ENCODE measurements around the gene KIAA1217.

KIAA1217 gene

DNA sequence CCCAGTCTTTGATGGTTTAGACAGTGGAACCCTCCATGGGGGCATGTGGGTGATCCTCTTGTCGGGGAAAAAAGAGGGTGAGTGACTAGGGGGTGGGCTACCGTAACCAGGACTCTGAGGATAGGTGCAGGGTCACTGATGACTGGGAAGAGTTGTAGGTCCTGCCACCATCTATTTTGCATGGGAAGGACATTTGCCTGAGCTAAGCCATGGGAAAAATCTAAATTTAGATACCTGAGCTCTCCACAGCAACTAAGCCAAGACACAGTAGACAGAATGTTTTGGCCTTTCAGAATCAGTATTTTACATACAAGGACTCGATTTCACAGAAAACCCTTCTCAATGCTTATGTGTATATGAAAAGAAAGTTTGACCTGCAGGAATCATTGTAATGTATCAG lies 52.7 kb downstream of the KIAA1217 start:
- Histone ChIP-seq H3K4me1 (ENCODE audit: control insufficient read depth, insufficient read depth, low read length, unreplicated experiment) (no peaks in the 10 kb centered on the region), H3K27ac (ENCODE audit: low read depth, low read length) (no peak overlapping the region), H2AFZ (ENCODE audit: low read length, unreplicated experiment) (no peak overlapping the region), H3K4me3 (ENCODE audit: low read depth, low read length) (no peak overlapping the region), H3K27me3 (ENCODE audit: insufficient read depth, low read length) (no peaks in the 10 kb centered on the region), H3K36me3 (ENCODE audit: insufficient read depth, low read length) (no peaks in the 10 kb centered on the region), H3K79me2 (ENCODE audit: control insufficient read depth, insufficient read depth, low read length, unreplicated experiment) (no peaks in the 10 kb centered on the region)

DNA sequence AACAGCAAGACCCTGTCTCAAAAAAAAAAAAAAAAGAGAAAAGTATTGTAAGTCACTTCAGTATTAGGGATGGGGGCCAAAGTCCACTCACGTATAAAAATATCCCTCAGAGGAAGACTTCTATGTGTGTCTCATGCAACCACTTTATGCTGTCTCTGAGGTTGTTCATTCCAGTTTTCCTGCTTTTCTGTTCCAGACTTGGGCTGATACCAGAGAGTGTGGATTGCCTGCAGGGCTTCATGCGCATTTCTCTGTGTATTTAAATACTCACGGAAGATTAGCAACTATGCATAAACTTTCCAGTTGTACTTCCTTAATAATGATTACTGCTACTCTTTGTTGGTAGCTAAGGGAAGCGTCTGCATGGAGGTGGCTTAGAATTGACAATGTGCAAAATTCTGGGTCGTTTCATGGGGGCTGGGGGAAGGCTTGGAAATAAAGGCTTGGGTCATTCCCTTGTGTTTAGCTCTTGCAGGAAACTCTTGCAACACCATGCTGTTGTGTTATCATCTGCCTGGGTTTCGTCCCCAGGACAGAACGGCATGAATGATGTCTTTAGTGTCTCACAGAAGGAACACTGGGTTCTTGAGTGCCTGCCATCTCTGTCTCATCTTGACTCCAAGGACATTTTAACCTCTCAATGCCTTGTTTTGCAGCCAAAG lies 54.1 kb downstream of the KIAA1217 start:
- Histone ChIP-seq H3K27ac (ENCODE audit: low read depth, low read length) (no peak overlapping the region), H3K27me3 (ENCODE audit: insufficient read depth, low read length) (no peaks in the 10 kb centered on the region), H3K79me2 (ENCODE audit: control insufficient read depth, insufficient read depth, low read length, unreplicated experiment) (no peaks in the 10 kb centered on the region), H3K4me3 (ENCODE audit: low read depth, low read length) (no peak overlapping the region), H3K4me1 (ENCODE audit: control insufficient read depth, insufficient read depth, low read length, unreplicated experiment) (no peaks in the 10 kb centered on the region), H2AFZ (ENCODE audit: low read length, unreplicated experiment) (no peak overlapping the region), H3K36me3 (ENCODE audit: insufficient read depth, low read length) (no peaks in the 10 kb centered on the region)

DNA sequence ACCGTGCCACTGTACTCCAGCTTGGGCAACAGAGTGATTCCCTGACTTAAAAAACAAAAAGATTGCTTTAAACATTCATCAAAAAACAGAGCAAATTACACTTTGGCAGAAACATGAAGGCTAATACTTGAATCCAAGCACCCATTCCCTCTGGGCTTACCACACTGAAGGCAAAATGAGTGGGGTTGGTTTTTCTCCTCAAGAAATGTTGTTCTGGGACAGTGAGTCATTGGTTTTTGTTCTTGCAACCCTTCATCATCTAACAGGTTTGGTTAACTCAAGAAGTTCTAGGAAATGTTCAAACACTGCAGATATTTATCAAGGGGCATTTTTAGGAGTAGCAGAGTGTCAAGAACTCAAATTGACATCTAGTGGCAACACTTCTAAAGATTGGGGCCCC lies 60.5 kb downstream of the KIAA1217 start:
- Histone ChIP-seq H3K27me3 (ENCODE audit: insufficient read depth, low read length) (no peaks in the 10 kb centered on the region), H2AFZ (ENCODE audit: low read length, unreplicated experiment) (no peak overlapping the region), H3K4me3 (ENCODE audit: low read depth, low read length) (no peak overlapping the region), H3K4me1 (ENCODE audit: control insufficient read depth, insufficient read depth, low read length, unreplicated experiment) (no peaks in the 10 kb centered on the region), H3K79me2 (ENCODE audit: control insufficient read depth, insufficient read depth, low read length, unreplicated experiment) (no peaks in the 10 kb centered on the region), H3K36me3 (ENCODE audit: insufficient read depth, low read length) (no peaks in the 10 kb centered on the region), H3K27ac (ENCODE audit: low read depth, low read length) (no peak overlapping the region)

DNA sequence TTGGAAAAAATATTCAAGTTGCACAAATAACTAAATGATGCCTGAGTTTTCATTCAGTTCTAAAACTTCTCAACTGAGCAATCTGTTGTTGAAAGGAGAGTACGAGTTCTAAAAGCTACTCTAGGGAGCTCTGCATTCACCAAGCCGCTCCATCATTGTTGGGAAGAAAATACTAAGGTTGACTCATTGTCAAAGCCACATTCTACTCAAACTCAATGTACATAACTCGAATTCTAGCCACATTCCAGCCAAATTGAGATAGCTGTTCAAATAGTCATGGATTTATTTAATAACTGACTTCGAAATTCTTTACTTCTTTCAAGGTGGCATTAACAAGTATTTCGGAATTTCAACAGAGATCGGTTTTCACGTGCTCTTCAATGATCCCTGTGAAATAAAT lies 63.4 kb downstream of the KIAA1217 start:
- Histone ChIP-seq H3K79me2 (ENCODE audit: control insufficient read depth, insufficient read depth, low read length, unreplicated experiment) (no peaks in the 10 kb centered on the region), H3K4me3 (ENCODE audit: low read depth, low read length) (no peak overlapping the region), H3K27me3 (ENCODE audit: insufficient read depth, low read length) (no peaks in the 10 kb centered on the region)

DNA sequence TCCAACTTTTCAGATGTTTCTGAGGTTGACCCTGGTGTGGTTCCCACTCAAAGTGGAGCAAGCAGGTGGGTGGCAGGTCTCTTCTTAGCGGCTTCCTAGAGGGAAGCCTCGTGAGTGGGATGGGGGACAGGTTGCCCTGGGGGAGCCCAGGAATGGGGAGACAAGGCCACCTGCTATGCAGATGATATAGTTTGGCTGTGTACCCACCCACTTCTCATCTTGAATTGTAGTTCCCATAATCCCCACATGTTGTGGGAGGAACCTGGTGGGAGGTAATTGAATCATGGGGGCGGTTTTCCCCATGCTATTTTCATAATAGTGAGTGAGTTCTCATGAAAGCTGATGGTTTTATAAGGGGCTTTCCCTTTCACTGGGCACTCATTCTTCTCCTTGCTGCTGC lies 68.3 kb downstream of the KIAA1217 start:
- Histone ChIP-seq H3K4me3 (ENCODE audit: low read depth, low read length) (no peak overlapping the region), H3K79me2 (ENCODE audit: control insufficient read depth, insufficient read depth, low read length, unreplicated experiment) (no peaks in the 10 kb centered on the region), H3K27me3 (ENCODE audit: insufficient read depth, low read length) (no peaks in the 10 kb centered on the region), H3K36me3 (ENCODE audit: insufficient read depth, low read length) (no peaks in the 10 kb centered on the region), H3K4me1 (ENCODE audit: control insufficient read depth, insufficient read depth, low read length, unreplicated experiment) (no peaks in the 10 kb centered on the region), H3K27ac (ENCODE audit: low read depth, low read length) (no peak overlapping the region), H2AFZ (ENCODE audit: low read length, unreplicated experiment) (no peak overlapping the region)

More for the DNA sequence above, 63.4 kb downstream of the KIAA1217 start:
- no peak overlapping the region for H2AFZ ChIP-seq (ENCODE audit: low read length, unreplicated experiment)
- H3K4me1 ChIP-seq (ENCODE audit: control insufficient read depth, insufficient read depth, low read length, unreplicated experiment), result no peaks in the 10 kb centered on the region
- H3K27ac ChIP-seq (ENCODE audit: low read depth, low read length), result no peak overlapping the region
- no peaks in the 10 kb centered on the region for H3K36me3 ChIP-seq (ENCODE audit: insufficient read depth, low read length)

DNA sequence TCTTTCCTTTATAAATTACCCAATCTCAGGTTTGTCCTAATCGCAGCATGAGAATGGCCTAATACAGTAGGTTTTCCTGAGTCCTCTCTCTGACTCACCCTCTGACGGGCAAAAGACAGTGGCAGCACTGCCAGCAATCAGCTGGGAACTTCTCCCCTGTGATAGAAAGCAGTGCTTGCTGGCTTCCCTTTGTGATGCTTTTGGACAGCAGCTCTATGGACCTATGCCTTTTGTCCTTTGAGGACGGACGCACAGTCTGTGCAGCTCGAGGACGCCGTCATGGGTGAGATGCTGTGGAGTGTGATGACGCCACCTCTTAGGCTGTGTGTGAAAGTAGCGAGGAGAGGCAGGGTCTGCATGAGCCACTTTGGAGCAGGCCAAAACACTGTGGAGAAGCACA lies 68.8 kb downstream of the KIAA1217 start:
- no peaks in the 10 kb centered on the region for H3K36me3 ChIP-seq (ENCODE audit: insufficient read depth, low read length)
- no peak overlapping the region for H3K27ac ChIP-seq (ENCODE audit: low read depth, low read length)
- H3K4me1 ChIP-seq (ENCODE audit: control insufficient read depth, insufficient read depth, low read length, unreplicated experiment), result no peaks in the 10 kb centered on the region

DNA sequence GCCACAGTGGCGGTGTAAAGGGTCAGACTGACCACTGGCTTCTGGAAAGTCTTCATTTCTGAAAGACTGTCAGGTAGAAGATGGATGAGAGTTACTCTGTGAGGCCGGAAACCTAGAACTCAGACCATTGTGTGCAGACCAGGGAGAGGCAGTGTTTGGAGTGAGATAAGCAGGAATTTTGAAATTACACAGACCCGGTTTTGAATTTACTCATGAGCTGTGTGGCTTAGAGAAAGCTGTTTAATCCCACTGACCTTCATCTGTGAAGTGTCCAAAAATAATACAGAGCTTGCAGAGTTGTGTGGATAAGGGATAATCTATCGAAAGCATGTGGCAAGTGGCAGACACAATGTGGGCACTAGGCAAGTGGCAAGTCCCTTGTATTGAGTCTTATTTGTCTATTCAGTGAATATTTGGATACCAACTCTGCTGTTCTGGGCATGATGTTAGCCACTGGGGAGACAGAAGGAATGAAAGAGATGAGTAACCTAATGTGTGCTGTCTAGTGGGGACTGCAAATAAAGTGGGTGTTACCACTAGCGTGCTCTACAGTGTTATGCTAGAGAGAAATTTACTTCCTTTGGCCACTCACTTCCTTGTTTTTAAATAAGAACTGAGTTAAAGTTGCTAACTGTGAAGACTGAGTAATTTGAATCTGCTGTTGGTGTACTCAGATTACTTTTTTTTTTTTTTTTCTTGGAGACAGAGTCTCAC lies 69.4 kb downstream of the KIAA1217 start:
- Histone ChIP-seq H3K27me3 (ENCODE audit: insufficient read depth, low read length) (no peaks in the 10 kb centered on the region), H2AFZ (ENCODE audit: low read length, unreplicated experiment) (no peak overlapping the region), H3K36me3 (ENCODE audit: insufficient read depth, low read length) (no peaks in the 10 kb centered on the region), H3K79me2 (ENCODE audit: control insufficient read depth, insufficient read depth, low read length, unreplicated experiment) (no peaks in the 10 kb centered on the region), H3K27ac (ENCODE audit: low read depth, low read length) (no peak overlapping the region), H3K4me1 (ENCODE audit: control insufficient read depth, insufficient read depth, low read length, unreplicated experiment) (no peaks in the 10 kb centered on the region), H3K4me3 (ENCODE audit: low read depth, low read length) (no peak overlapping the region)

More for the DNA sequence above, 68.8 kb downstream of the KIAA1217 start:
- H2AFZ ChIP-seq (ENCODE audit: low read length, unreplicated experiment), result no peak overlapping the region
- no peak overlapping the region for H3K4me3 ChIP-seq (ENCODE audit: low read depth, low read length)
- no peaks in the 10 kb centered on the region for H3K79me2 ChIP-seq (ENCODE audit: control insufficient read depth, insufficient read depth, low read length, unreplicated experiment)
- no peaks in the 10 kb centered on the region for H3K27me3 ChIP-seq (ENCODE audit: insufficient read depth, low read length)

GRCh38 chr10:24279166-24279565 lies 70.2 kb downstream of the KIAA1217 start:
- H3K79me2 ChIP-seq (ENCODE audit: control insufficient read depth, insufficient read depth, low read length, unreplicated experiment), result no peaks in the 10 kb centered on the region

GRCh38 chr10:24287559-24288195 lies 78.7 kb downstream of the KIAA1217 start:
- Histone ChIP-seq H2AFZ (ENCODE audit: low read length, unreplicated experiment) (no peak overlapping the region), H3K4me1 (ENCODE audit: control insufficient read depth, insufficient read depth, low read length, unreplicated experiment) (no peaks in the 10 kb centered on the region), H3K36me3 (ENCODE audit: insufficient read depth, low read length) (no peaks in the 10 kb centered on the region), H3K4me3 (ENCODE audit: low read depth, low read length) (no peak overlapping the region), H3K79me2 (ENCODE audit: control insufficient read depth, insufficient read depth, low read length, unreplicated experiment) (no peaks in the 10 kb centered on the region), H3K27ac (ENCODE audit: low read depth, low read length) (no peak overlapping the region), H3K27me3 (ENCODE audit: insufficient read depth, low read length) (no peaks in the 10 kb centered on the region)

More at GRCh38 chr10:24279166-24279565, 70.2 kb downstream of the KIAA1217 start:
- Histone ChIP-seq H3K36me3 (ENCODE audit: insufficient read depth, low read length) (no peaks in the 10 kb centered on the region), H3K4me3 (ENCODE audit: low read depth, low read length) (no peak overlapping the region), H2AFZ (ENCODE audit: low read length, unreplicated experiment) (no peak overlapping the region), H3K27me3 (ENCODE audit: insufficient read depth, low read length) (no peaks in the 10 kb centered on the region), H3K27ac (ENCODE audit: low read depth, low read length) (no peak overlapping the region), H3K4me1 (ENCODE audit: control insufficient read depth, insufficient read depth, low read length, unreplicated experiment) (no peaks in the 10 kb centered on the region)

GRCh38 chr10:24288581-24288980 lies 79.6 kb downstream of the KIAA1217 start:
- Histone ChIP-seq H3K27ac (ENCODE audit: low read depth, low read length) (no peak overlapping the region), H2AFZ (ENCODE audit: low read length, unreplicated experiment) (no peak overlapping the region), H3K4me1 (ENCODE audit: control insufficient read depth, insufficient read depth, low read length, unreplicated experiment) (no peaks in the 10 kb centered on the region), H3K36me3 (ENCODE audit: insufficient read depth, low read length) (no peaks in the 10 kb centered on the region), H3K79me2 (ENCODE audit: control insufficient read depth, insufficient read depth, low read length, unreplicated experiment) (no peaks in the 10 kb centered on the region), H3K27me3 (ENCODE audit: insufficient read depth, low read length) (no peaks in the 10 kb centered on the region), H3K4me3 (ENCODE audit: low read depth, low read length) (no peak overlapping the region)

DNA sequence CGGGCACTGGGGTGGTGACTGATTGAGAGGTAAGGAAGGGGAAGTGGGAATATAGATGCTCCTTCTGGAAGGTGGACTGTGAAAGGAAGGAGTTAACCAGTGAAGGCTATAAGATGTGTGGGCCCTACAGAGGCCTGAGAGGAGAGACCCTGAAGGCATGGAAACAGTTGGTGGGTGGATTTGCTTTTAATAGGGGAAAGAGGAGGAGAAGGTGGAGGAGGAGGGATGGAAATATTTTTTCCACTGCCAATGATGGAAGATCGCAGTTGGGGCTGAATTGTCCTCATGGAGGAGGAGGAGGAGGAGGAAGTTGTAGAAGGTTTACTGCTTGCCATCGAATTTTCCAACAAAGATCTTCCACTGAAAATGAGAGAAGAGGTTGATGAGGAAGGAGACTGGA lies 80.3 kb downstream of the KIAA1217 start:
- H3K79me2 ChIP-seq (ENCODE audit: control insufficient read depth, insufficient read depth, low read length, unreplicated experiment), result no peaks in the 10 kb centered on the region
- no peak overlapping the region for H3K27ac ChIP-seq (ENCODE audit: low read depth, low read length)
- H3K36me3 ChIP-seq (ENCODE audit: insufficient read depth, low read length), result no peaks in the 10 kb centered on the region
- H2AFZ ChIP-seq (ENCODE audit: low read length, unreplicated experiment), result no peak overlapping the region
- no peaks in the 10 kb centered on the region for H3K4me1 ChIP-seq (ENCODE audit: control insufficient read depth, insufficient read depth, low read length, unreplicated experiment)
- H3K4me3 ChIP-seq (ENCODE audit: low read depth, low read length), result no peak overlapping the region
- no peaks in the 10 kb centered on the region for H3K27me3 ChIP-seq (ENCODE audit: insufficient read depth, low read length)
